HG02571 (cell line): ENCODE results near the gene SLC25A15.
"Not testable (repeated sequence)": the region's sequence is repeated elsewhere in the genome, so short reads cannot be mapped to it uniquely, and the experiment has no call there.

Source experiments
- ATAC-seq: cut with Tn5 transposase; IDR thresholded peaks from one replicate; pipeline ENCODE4 v1.9.1; 2021; ENCODE audit warnings: mild to moderate bottlenecking, moderate library complexity; ENCODE audit not compliant: unreplicated experiment

The SLC25A15 gene

DNA sequence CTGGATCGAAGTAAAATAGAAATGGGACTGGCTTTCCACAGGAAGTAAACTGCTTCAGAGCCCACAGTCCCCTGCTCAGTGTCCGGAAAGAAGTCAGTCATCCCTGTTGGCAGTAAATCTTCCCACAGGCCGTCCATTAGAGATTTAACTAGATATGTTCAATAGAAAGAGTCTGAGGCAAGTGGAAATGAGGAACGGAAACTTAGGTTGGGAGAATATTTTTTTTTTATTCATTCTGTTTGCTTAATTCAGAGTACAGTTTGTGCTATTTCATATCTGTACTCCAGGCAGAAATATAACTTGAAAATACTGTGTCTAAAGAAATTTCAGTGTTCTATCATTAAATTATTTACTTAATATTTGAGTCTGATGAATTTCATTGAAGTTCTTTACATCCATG lies 22.7 kb downstream of the SLC25A15 start:
- ATAC-seq, result no peak

DNA sequence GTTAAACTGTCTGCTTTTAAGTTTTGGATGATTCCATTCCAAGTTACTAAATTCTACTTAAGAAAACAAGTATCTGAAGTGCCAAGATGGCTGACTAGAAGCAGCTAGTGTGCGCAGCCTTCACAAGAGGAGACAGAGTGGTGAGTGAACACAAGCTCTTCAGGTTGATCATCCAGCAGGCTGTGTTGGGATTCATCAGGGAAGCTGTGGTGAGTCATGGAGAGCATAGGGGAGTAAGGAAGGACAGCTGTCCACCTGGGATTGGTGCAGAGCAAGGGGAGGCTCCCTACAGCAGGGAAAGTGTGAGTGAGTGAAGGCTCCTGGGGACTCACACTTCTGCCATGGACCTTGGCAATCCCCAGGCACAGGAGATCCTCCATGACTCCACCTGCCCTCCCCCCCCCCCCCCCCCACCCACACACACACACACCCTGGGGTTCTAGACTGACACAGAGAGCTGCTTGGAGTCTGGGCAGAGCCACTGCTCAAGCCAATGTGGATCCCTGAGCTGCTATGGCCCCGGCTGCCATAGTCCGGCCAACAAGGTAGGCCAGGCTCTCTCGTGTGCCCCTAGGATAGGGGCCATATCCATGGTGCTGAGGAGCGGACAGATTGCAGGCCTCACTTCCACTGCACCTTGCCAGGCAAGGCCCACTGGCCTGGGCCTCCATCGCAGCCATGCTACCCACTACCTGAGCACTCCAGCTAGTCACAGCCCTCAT lies 23.5 kb downstream of the SLC25A15 start:
- no peak for ATAC-seq

DNA sequence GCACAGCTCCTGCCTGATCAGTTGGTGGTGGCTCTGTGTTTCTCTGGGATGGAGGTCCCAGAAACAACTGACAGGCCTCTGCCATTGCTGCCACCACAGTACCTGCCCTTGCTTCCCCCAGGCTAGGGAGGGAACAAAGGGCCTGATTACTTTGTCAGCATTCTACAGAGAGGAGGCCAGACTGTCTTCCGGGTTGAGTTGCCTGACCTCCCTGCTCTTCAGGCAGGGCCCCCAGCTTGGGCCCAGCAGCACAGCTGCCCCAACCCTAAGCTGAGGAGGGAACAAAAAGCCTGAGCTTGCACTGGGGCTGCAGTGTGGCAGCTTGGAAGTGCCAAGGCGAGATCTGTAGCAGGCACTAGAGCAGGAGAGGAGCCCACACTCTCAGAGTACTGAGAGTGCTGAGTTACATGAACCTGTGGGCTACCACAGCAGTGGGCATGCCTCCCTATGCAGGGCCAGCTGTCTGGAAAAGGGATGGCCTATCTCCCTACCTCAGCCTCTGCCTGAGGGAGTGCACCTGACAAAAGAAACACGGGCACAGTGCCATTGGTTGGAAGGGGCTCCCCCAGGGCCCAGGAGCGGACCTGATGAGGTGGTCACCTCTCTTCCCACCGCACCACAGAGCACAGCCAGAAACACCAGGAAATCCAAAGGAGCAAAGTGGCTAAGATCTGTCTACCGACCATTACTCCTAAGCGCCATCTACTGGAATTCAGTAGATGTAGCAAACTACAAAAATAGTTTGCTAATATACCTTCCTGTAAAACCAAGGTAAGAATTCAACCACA lies 24.4 kb downstream of the SLC25A15 start:
- ATAC-seq, result no peak

DNA sequence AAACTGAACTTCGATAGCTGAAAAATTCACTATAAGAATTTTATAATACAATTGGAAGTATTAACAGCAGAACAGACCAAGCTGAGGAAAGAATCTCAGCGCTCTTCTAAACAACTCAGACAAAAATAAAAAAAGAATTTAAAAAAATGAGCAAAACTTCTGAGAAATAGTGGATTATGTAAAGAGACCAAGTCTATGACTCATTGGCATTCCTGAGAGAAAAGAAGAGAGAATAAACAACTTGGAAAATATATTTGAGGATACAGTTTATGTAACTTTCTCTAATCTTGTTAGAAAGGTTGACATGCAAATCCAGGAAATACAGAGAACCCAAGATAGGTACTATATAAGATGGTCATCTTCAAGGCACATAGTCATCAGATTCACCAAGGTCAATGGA lies 25.4 kb downstream of the SLC25A15 start:
- no peak for ATAC-seq

DNA sequence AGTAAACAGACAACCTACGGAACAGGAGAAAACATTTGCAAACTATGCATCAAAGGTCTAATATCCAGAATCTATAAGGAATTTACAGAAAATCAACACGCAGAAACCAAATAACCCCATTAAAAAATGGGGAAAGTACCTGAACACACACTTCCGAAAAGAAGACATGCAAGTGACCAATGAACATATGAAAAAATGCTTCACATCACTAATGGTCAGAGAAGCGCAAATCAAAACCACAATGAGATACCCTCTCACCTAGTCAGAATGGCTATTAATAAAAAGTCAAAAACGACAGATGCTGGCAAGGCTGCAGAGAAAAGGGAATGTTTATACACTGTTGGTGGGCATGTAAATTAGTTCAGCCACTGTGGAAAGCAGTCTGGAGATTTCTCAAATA lies 29.5 kb downstream of the SLC25A15 start:
- no peak for ATAC-seq

DNA sequence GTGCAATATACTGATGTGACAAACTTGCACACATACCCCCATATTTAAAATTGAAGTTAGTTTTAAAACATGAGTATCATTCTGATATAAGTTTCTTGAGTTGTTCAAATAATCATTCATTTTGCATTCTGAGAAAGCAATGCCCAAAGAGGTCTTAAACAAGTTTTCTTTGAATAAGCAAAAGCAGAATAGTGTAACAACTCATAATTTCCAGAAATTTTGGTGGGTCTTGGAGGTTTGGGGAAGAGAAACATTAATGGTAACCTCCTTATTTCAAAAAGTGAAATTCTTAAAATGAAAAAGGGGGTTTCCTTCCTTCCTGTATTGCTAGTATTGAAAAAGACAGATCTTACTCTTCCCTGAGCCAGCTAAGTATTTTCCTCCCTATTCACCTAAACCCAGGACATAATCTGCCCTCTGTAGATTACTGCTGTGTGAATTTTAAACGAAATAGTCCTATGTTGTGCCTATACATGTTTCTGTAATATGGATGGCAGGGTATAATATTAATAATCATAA lies 30.4 kb downstream of the SLC25A15 start:
- ATAC-seq, result no peak

DNA sequence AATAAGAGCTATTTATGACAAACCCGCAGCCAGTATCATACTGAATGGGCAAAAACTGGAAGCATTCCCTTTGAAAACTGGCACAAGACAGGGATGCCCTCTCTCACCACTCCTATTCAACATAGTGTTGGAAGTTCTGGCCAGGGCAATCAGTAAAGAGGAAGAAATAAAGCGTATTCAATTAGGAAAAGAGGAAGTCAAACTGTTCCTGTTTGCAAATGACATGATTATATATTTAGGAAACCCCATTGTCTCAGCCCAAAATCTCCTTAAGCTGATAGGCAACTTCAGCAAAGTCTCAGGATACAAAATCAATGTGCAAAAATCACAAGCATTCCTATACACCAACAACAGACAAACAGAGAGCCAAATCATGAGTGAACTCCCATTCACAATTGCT lies 50.3 kb downstream of the SLC25A15 start:
- ATAC-seq, result not testable (repeated sequence)

DNA sequence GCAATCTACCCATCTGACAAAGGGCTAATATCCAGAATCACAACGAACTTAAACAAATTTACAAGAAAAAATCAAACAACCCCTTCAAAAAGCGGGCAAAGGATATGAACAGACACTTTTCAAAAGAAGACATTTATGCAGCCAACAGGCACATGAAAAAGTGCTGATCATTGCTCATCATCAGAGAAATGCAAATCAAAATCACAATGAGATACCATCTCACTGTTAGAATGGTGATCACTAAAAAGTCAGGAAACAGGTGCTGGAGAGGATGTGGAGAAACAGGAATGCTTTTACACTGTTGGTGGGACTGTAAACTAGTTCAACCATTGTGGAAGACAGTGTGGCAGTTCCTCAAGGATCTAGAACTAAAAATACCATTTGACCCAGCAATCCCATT lies 51.5 kb downstream of the SLC25A15 start:
- ATAC-seq, result not testable (repeated sequence)
